Ovary (tissue), 9 donors: ENCODE measurements around the gene EIF4E3. TPM values are rescaled to one million over a fixed set of nuclear protein-coding genes. Genes with fewer than 3 reads are reported as not detected.

Experiments
- DNase-seq, 5 donors: peaks; one replicate each; pipeline ENCODE4 v3.0.0-alpha.2; 2019 to 2020
- H3K27ac ChIP-seq, 2 donors: fragments of 200-600 bp; one replicate each; pipeline versions ENCODE4 v1.5.1 to v1.8.0; 2019 to 2022
- H3K27me3 ChIP-seq: fragments of 200-600 bp; one replicate; pipeline ENCODE4 v1.8.0; 2022
- H3K36me3 ChIP-seq: fragments of 200-600 bp; sonication (generic); one replicate; pipeline ENCODE4 v1.5.1; 2019
- H3K4me1 ChIP-seq: one replicate; pipeline ENCODE4 v1.8.1; 2013; ENCODE audit warnings: mild to moderate bottlenecking, moderate library complexity; ENCODE audit not compliant: insufficient read depth
- H3K4me3 ChIP-seq: fragments of 200-600 bp; sonication (generic); one replicate; pipeline ENCODE4 v1.5.1; 2017
- H3K9me3 ChIP-seq, 2 donors: fragments of 200-600 bp in 1 of 2; sonication (generic) in 1 of 2; one replicate each; pipeline versions ENCODE4 v1.5.1 to v1.8.1; 2013 to 2019; ENCODE audit warnings: mild to moderate bottlenecking in 1 of 2, moderate library complexity in 1 of 2
- EP300 ChIP-seq: sonication (generic); formaldehyde crosslinking; IDR thresholded peaks from one replicate; pipeline ENCODE4 v1.6.1; 2017; ENCODE audit warnings: antibody characterized with exemption
- POLR2A ChIP-seq: fragments of 450-650 bp; IDR thresholded peaks from one replicate; pipeline ENCODE4 v1.6.1; 2017; ENCODE audit warnings: antibody characterized with exemption, mild to moderate bottlenecking, moderate library complexity
- WGBS, 3 donors: extraction: QIAGEN DNeasy Blood & Tissue Kit in 1 of 3; methylation state at CpG; one replicate each; pipeline versions ENCODE4 v1.1.5 to v1.1.7; 2013 to 2017; 5-methylcytosine and 5-hydroxymethylcytosine counted together
- intact Hi-C, 4 donors: fragments of 100-400 bp; cut with DNase I; formaldehyde crosslinking; loops; one replicate each; pipeline versions ENCODE4 v1.11.0 to v1.15.1; 2022 to 2023
- polyA plus RNA-seq, 2 donors: library from polyadenylated mRNA; stranded (reverse); fragments of 200-250 nt in 1 of 2; fragments of 350-450 nt in 1 of 2; fragmentation: Illumina TruSeq in 1 of 2; extraction: RNeasy Lipid Tissue Mini Kit (QIAGEN cat#74804) in 1 of 2; gene quantifications; one replicate each; pipeline ENCODE4 v1.2.3, GENCODE V29; 2013 to 2014
- total RNA-seq, 7 donors: library from RNA; depleted of rRNA in 2 of 7; stranded (reverse); fragments of >200 nt in 2 of 7; fragmentation: NEBNext Ultra II Directional in 3 of 7; extraction: Animal tissue kit (Norgen Biotek cat#: 25700) in 3 of 7; gene quantifications; one replicate each; pipeline versions ENCODE4 v1.1.0 to v1.2.4, GENCODE V29; 2016 to 2023
- TF ChIP-seq, protein P1 (sequence below), 3 donors: fragments of 450-650 bp in 2 of 3; fragments of 200-600 bp in 1 of 3; IDR thresholded peaks; one replicate each; pipeline versions ENCODE4 v1.5.1 to v1.8.0; 2016 to 2022; ENCODE audit warnings: antibody characterized with exemption in 3 of 3, mild to moderate bottlenecking in 1 of 3
- donor health status: DM: no; HTN: no; CAD: no; lungs with moderate emphysema.
- donor health status: DM: no; HTN: no; CAD: no.
- donor health status: Bipolar disorder and iron deficiency.
- donor health status: DM: yes; HTN: yes; CAD: no.
- donor health status: DM: no; HTN: no; CAD: no.
- donor health status: DM: yes; HTN: yes; CAD: no.

The EIF4E3 gene
- total and polyA plus RNA-seq, 9 donors = 13.0 to 51.7 (median 38.2) TPM

- DNase-seq = no peak
- Histone ChIP-seq H3K36me3 (no peaks in the 10 kb centered on the region), H3K27ac (no peak overlapping the region), H3K4me3 (peak overlapping the region; percentile 90), H3K9me3 (no peaks in the 10 kb centered on the region), H3K27me3 (no peaks in the 10 kb centered on the region), H3K4me1 (peaks cover 6% of the 10 kb centered on the region)
- intact Hi-C loops = loop anchor here in 3 of 4 donors (5.0 to 10.0 kb wide), 3 partner anchors 1091 to 1101 kb away; no protein-coding TSS in a partner anchor
- TF ChIP-seq, protein P1, sequence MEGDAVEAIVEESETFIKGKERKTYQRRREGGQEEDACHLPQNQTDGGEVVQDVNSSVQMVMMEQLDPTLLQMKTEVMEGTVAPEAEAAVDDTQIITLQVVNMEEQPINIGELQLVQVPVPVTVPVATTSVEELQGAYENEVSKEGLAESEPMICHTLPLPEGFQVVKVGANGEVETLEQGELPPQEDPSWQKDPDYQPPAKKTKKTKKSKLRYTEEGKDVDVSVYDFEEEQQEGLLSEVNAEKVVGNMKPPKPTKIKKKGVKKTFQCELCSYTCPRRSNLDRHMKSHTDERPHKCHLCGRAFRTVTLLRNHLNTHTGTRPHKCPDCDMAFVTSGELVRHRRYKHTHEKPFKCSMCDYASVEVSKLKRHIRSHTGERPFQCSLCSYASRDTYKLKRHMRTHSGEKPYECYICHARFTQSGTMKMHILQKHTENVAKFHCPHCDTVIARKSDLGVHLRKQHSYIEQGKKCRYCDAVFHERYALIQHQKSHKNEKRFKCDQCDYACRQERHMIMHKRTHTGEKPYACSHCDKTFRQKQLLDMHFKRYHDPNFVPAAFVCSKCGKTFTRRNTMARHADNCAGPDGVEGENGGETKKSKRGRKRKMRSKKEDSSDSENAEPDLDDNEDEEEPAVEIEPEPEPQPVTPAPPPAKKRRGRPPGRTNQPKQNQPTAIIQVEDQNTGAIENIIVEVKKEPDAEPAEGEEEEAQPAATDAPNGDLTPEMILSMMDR (IDR thresholded peaks at IDR 0.05) = no peak
- TF ChIP-seq POLR2A (no peak), EP300 (no peak)
- 42 to 55% (median 45%) methylated on average over 6 of the region's 6 CpGs for WGBS, 3 donors
Measured at GRCh38 chr3:71723452-71724170, 1.6 kb downstream of the EIF4E3 start.

GRCh38 chr3:71722693-71723092 is 2.5 kb downstream of the EIF4E3 start:
- no peaks in the 10 kb centered on the region for H3K27me3 ChIP-seq
- H3K4me1 ChIP-seq = peaks cover 6% of the 10 kb centered on the region
- TF ChIP-seq POLR2A = no peak
- no peak for TF ChIP-seq EP300
- TF ChIP-seq, protein P1 (IDR thresholded peaks at IDR 0.05) = no peak
- no peaks in the 10 kb centered on the region for H3K36me3 ChIP-seq
- no peak overlapping the region for H3K27ac ChIP-seq
- intact Hi-C loops = loop anchor here in 3 of 4 donors (5.0 to 10.0 kb wide), 3 partner anchors 1092 to 1102 kb away; no protein-coding TSS in a partner anchor
- H3K9me3 ChIP-seq = no peaks in the 10 kb centered on the region
- no peak for DNase-seq
- no peak overlapping the region for H3K4me3 ChIP-seq
- 87 to 95% (median 94%) methylated on average over 1 of the region's 1 CpG for WGBS, 3 donors

DNA sequence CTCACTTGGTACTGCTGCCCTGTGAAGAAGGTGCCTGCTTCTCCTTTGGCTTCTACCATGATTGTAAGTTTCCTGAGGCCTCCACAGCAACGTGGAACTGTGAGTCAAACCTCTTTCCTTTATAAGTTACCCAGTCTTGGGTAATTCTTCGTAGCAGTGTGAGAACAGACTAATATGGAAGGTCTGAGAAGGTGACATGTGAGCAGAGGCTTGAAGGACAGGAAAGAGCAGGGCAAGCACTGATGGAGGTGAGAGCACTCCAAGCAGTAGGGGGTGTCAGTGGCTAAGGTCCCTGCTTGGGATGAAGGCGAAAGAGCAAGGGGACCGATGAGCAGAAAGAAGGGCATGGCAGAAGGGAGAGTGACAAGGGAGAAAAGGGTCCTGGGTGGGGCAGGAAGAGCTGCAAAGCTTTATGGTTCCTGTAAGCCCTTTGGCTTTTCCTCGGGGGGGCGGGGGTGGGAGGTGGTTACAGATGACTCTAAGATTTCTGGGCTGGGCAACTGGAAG is 3.5 kb downstream of the EIF4E3 start:
- Histone ChIP-seq H3K4me3 (no peak overlapping the region), H3K27ac (no peak overlapping the region), H3K9me3 (no peaks in the 10 kb centered on the region), H3K27me3 (no peaks in the 10 kb centered on the region), H3K36me3 (no peaks in the 10 kb centered on the region), H3K4me1 (peaks cover 6% of the 10 kb centered on the region)
- TF ChIP-seq, protein P1 (IDR thresholded peaks at IDR 0.05) = no peak
- TF ChIP-seq POLR2A (no peak), EP300 (no peak)
- intact Hi-C loops = loop anchor here in 3 of 4 donors (5.0 to 10.0 kb wide), 3 partner anchors 1093 to 1103 kb away; no protein-coding TSS in a partner anchor
- DNase-seq = no peak
- WGBS, 3 donors = 89 to 95% (median 93%) methylated on average over 6 of the region's 6 CpGs

DNA sequence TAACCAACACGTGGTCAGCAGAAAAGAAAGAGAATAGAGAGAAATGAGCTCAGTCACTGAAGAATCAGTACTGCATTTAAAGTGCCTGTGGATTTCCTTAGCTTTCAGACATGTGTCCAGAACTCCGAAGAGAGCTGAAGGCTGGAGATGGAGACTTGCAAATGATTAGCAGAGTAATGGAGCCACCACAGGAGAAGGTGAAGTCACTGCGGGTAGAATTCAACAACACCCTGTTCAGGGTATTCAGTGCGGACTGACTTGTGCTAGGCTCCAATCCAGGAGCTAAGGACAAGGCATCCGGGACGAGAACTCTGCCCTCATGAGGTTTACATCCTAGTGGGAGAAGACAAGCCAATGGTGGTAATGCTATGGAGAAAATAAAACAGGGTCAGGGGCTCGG is 4.2 kb downstream of the EIF4E3 start:
- intact Hi-C loops = loop anchor here in 3 of 4 donors (5.0 to 10.0 kb wide), 3 partner anchors 1094 to 1104 kb away; no protein-coding TSS in a partner anchor

More for the DNA sequence above, 4.2 kb downstream of the EIF4E3 start:
- no peak for DNase-seq
- no peaks in the 10 kb centered on the region for H3K36me3 ChIP-seq
- no peaks in the 10 kb centered on the region for H3K9me3 ChIP-seq
- H3K4me1 ChIP-seq = peaks cover 6% of the 10 kb centered on the region
- 94 to 95% (median 94%) methylated on average over 7 of the region's 7 CpGs for WGBS, 3 donors
- no peak overlapping the region for H3K27ac ChIP-seq
- H3K4me3 ChIP-seq = no peak overlapping the region
- no peaks in the 10 kb centered on the region for H3K27me3 ChIP-seq
- TF ChIP-seq, protein P1 (IDR thresholded peaks at IDR 0.05) = no peak
- TF ChIP-seq EP300 (no peak), POLR2A (no peak)
